ENCODE results near the gene METRNL.
"Not testable (repeated sequence)": the region's sequence is repeated elsewhere in the genome, so short reads cannot be mapped to it uniquely, and the experiment has no call there.

METRNL gene

DNA sequence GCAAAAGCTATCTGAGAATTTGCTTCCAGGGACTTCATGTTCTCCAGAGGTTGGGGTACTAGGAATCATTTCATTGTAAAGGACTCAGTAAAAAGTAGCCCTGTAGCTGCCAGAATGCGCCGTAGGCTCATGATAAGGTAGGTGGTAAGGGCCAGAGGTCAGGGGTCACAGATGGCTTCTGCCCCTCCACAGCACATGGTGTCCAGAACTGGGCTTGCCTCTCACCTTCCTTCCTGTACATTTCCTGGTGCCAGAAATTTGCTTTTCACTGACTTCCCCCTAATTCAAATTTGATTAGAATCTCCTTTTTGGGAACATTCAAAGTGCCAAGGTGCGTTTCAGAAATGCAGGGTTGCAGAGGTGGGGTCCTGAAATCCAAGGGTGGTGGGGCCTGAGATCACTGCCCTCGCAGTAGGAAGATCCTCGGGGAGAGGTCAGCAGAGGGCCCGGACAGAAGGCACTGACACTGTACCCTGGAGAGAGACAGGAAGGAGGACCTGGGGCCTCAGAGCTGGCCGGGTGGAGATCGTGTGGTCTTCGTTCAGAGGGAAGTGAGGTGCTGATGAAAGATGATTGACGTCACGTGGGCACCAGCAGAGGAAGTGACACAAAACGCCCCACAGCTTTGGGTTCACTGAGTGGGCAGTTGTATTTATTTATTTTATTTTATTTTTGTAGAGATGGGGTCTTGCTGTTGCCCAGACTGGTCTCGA, 25.5 kb upstream of the METRNL start:
- FAIRE-seq (no peak), DNase-seq (ENCODE audit: insufficient read length) (no peak)
- TF ChIP-seq TAF1 (IDR thresholded peaks at IDR 0.05; ENCODE audit: borderline replicate concordance, low read depth, low read length) (no peak), POLR2A (IDR thresholded peaks at IDR 0.05; ENCODE audit: low read depth, low read length) (no peak), POLR2AphosphoS5 (IDR thresholded peaks at IDR 0.05; ENCODE audit: low read depth, low read length) (no peak)

- DNase-seq (ENCODE audit: insufficient read length), result no peak
- no peak for FAIRE-seq
- TF ChIP-seq POLR2AphosphoS5 (IDR thresholded peaks at IDR 0.05; ENCODE audit: low read depth, low read length) (no peak), TAF1 (IDR thresholded peaks at IDR 0.05; ENCODE audit: borderline replicate concordance, low read depth, low read length) (no peak), POLR2A (IDR thresholded peaks at IDR 0.05; ENCODE audit: low read depth, low read length) (no peak)
These were observed 24.8 kb upstream of the METRNL start for GRCh38 chr17:83054518-83055125.

DNA sequence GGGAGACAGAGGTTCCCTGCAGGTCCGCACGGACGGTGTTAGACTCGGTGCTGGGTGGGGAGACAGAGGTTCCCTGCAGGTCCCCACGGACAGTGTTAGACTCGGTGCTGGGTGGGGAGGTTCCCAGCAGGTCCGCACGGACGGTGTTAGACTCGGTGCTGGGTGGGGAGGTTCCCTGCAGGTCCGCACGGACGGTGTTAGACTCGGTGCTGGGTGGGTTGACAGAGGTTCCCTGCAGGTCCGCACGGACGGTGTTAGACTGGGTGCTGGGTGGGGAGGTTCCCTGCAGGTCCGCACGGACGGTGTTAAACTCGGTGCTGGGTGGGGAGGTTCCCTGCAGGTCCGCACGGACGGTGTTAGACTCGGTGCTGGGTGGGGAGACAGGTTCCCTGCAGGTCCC, 24.2 kb upstream of the METRNL start:
- not testable (repeated sequence) for DNase-seq (ENCODE audit: insufficient read length); FAIRE-seq

DNA sequence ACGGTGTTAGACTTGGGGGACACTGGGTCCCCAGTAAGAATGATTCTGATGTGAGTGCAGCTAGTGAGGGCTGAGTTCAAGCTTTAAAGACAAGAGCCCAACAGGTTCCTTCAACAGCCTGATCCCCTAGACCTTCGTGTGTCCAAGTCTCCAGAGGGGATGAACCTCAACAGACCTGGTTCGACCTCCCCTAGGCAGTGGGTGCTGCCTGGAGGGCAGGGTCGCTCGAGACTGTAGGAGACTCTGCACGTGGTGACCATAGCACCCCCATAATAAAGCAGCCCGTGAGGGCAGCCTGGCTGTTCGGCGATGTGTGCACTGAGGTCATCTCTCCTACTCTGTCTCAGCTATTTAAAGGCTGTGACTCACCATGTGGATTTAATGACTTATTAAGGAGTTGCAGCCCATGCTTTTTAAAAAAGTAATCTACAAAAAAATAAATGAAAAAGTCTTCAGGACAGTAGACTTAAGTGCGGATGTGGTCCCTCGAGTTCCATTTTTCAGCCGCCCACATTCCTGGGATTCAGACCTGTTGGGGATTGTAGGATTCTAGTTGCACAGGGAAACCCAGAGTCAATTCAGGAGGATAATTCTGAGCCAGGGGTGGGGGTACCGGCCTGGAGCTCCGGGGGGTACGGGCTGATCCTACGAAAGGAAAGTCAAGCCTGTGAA, 23.4 kb upstream of the METRNL start:
- no peak for FAIRE-seq
- TF ChIP-seq POLR2AphosphoS5 (IDR thresholded peaks at IDR 0.05; ENCODE audit: low read depth, low read length) (no peak), TAF1 (IDR thresholded peaks at IDR 0.05; ENCODE audit: borderline replicate concordance, low read depth, low read length) (no peak), POLR2A (IDR thresholded peaks at IDR 0.05; ENCODE audit: low read depth, low read length) (no peak)
- no peak for DNase-seq (ENCODE audit: insufficient read length)

DNA sequence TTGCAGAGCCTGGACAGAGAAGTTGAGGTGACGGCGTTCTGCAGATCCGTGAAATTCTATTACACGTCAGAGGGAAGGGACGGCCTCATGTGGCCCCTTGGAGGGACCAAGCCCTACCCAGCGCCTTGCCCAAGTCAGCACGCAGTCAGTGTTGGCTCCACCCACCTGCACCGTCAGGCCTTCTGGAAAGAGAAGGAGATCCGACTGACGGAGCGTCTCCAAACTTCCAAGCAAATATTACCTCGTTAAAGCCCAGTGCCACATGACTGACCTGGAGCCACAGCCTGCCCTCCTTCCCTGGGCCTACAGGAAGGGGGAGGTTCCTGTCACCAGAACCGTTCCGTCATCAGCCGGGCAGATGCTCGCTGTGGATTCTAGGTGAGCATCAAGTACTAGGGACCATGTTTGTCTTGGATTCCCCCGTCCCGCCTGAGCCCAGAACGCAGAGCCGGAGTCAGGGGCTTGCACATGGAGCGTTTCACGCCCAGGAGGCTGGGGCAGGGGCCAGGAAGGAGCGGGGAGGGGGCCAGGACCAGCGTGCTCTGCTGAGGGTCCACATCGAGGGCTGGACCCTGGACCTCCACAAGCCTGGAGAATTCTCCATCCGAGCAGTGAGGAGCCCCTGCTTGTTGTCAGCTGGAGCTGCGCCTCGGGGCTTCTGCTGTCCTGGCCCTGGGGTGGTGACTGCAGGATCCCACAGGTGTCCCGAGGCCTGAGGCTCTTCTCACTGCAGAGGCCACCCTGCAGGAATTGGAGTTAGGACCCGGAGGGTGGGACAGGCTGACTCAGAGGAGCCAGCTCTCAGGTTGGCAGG, 22.6 kb upstream of the METRNL start:
- DNase-seq (ENCODE audit: insufficient read length), result no peak
- FAIRE-seq, result no peak
- TF ChIP-seq POLR2AphosphoS5 (IDR thresholded peaks at IDR 0.05; ENCODE audit: low read depth, low read length), result no peak
- no peak for TF ChIP-seq TAF1 (IDR thresholded peaks at IDR 0.05; ENCODE audit: borderline replicate concordance, low read depth, low read length)
- no peak for TF ChIP-seq POLR2A (IDR thresholded peaks at IDR 0.05; ENCODE audit: low read depth, low read length)

GRCh38 chr17:83057397-83057761, 22.0 kb upstream of the METRNL start:
- FAIRE-seq, result no peak
- TF ChIP-seq POLR2A (IDR thresholded peaks at IDR 0.05; ENCODE audit: low read depth, low read length) (no peak), TAF1 (IDR thresholded peaks at IDR 0.05; ENCODE audit: borderline replicate concordance, low read depth, low read length) (no peak), POLR2AphosphoS5 (IDR thresholded peaks at IDR 0.05; ENCODE audit: low read depth, low read length) (no peak)

GRCh38 chr17:83057793-83058265, 21.6 kb upstream of the METRNL start:
- DNase-seq (ENCODE audit: insufficient read length) (no peak), FAIRE-seq (no peak)

More at GRCh38 chr17:83057397-83057761, 22.0 kb upstream of the METRNL start:
- no peak for DNase-seq (ENCODE audit: insufficient read length)

DNA sequence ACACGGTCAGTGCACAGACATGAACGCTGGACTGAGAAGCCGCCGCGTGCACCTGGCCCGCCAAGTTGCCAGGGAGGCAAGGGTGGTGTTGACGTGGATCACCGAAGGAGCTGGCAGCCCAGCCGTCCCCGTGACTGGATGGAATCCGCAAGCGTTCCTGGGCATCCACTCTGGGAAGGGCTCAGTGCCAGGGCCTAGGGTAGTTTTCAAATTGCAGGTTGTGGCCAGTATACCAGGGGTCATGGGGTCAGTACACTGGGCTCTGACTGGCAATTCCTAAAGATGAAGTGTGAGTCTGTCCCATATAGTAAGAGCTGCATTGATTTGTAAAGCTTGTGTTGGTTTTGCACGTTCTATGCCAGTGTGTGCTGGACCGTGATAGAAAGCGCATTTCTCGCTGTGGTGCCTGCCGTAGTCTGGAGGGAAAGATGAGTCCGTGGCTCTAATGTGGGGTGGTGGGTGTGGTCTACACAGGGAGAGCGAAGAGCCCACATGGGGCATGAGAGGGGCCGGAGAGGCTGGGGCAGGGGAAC, 21.1 kb upstream of the METRNL start:
- TF ChIP-seq POLR2AphosphoS5 (IDR thresholded peaks at IDR 0.05; ENCODE audit: low read depth, low read length), result no peak
- TF ChIP-seq TAF1 (IDR thresholded peaks at IDR 0.05; ENCODE audit: borderline replicate concordance, low read depth, low read length), result no peak
- no peak for TF ChIP-seq POLR2A (IDR thresholded peaks at IDR 0.05; ENCODE audit: low read depth, low read length)
- DNase-seq (ENCODE audit: insufficient read length), result no peak
- FAIRE-seq, result no peak

More at GRCh38 chr17:83057793-83058265, 21.6 kb upstream of the METRNL start:
- TF ChIP-seq TAF1 (IDR thresholded peaks at IDR 0.05; ENCODE audit: borderline replicate concordance, low read depth, low read length) (no peak), POLR2A (IDR thresholded peaks at IDR 0.05; ENCODE audit: low read depth, low read length) (no peak), POLR2AphosphoS5 (IDR thresholded peaks at IDR 0.05; ENCODE audit: low read depth, low read length) (no peak)

DNA sequence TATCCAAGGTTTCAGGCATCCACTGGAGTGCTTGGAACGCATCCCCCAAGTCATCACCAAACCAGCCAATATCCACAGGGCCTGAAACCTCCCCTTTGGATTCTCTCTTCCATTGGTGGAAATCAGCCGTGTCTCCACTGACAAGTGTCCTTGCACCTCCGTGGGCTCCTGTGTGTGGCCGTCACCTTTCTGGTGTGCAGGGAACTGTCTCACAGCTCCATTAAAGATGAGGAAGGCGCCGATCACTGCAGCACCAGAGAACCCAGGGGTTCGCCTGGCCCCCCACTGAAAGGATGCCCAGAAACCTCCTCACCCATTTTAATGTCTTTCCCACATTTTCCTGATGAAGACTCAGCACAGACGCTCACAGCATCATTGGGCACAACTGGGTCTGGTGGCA, 17.8 kb upstream of the METRNL start:
- no peak for DNase-seq (ENCODE audit: insufficient read length)
- FAIRE-seq, result no peak
- no peak for TF ChIP-seq POLR2A (IDR thresholded peaks at IDR 0.05; ENCODE audit: low read depth, low read length)
- TF ChIP-seq TAF1 (IDR thresholded peaks at IDR 0.05; ENCODE audit: borderline replicate concordance, low read depth, low read length), result no peak
- no peak for TF ChIP-seq POLR2AphosphoS5 (IDR thresholded peaks at IDR 0.05; ENCODE audit: low read depth, low read length)

DNA sequence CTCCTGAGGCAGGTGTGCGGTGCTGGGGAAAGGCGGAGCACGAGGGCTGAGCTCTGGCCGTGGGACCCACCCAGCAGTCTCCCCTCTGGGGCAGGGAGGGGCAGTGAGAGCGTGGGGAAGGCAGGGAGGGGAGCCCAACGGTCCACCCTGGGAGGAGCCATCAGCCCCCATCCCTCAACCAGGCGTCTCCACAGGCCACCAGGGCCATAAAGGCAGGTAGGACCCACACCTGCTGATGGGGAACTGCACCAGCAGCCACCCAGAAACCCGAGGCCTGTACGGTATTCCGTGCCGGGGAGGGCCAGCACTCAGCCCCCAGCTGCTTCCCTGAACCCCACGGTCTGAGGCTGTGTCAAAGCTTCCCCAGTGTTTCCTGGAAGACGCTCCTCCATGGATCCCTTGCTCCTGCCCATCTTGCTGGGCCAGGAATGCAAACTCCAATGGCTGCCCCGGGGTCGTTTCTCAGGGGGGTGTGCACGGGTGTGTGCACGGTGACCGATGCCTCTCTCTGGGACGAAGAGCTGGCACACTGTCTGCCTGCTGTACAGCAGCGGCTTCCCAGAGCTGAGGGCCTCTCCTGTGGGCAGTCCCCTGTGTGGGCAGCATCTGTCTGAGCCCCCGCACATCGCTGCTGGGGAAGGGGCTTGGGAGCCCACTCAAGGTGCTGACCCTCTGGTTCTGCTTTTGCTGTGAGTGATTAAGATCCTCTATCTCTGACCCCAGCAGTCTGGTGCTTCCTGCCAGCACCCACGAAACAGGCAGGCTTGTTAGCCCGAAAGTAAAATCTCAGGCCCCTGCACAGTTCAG, 17.2 kb upstream of the METRNL start:
- FAIRE-seq (no peak), DNase-seq (ENCODE audit: insufficient read length) (no peak)
- TF ChIP-seq POLR2A (IDR thresholded peaks at IDR 0.05; ENCODE audit: low read depth, low read length) (no peak), TAF1 (IDR thresholded peaks at IDR 0.05; ENCODE audit: borderline replicate concordance, low read depth, low read length) (no peak)
